Measurements from ENCODE around the gene USH1C. TPM values are rescaled to one million over a fixed set of nuclear protein-coding genes. Genes with fewer than 3 reads are reported as not detected.

The USH1C gene
- total and polyA plus RNA-seq, 10 donors: 0.12 TPM; not detected in 9

DNA sequence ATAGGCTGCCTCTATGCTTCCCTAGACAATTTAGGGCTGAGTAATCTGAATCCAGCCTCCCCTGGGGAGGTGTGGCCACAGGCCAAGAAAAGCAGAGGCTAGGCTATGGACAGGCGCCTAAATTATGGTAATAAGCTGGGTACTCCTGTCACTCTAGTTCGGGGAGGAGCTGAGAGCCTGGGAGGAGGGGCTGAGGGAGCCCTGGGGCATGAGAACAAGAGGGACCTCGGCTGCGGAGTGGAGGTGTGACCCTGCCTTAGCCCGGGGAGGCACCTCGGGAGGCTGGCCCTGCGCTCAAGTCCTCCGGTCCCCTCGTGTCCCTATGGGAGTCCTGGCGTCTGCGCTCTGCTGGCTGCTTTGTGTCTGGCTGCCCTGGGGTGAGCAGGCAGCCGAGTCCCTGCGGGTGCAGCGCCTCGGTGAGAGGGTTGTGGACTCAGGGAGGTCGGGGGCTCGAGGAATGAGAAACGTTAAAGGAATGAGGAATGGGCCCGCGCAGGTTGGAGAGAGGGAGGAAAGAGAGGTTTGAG lies 2.9 kb upstream of the USH1C start, which contains the start of gene OTOG:
Gene OTOG, plus strand, starts transcription at position 209 of the 527 bp plus-strand sequence. Its CDS starts 114 bp downstream, at position 323.
- DNase-seq: no peak

DNA sequence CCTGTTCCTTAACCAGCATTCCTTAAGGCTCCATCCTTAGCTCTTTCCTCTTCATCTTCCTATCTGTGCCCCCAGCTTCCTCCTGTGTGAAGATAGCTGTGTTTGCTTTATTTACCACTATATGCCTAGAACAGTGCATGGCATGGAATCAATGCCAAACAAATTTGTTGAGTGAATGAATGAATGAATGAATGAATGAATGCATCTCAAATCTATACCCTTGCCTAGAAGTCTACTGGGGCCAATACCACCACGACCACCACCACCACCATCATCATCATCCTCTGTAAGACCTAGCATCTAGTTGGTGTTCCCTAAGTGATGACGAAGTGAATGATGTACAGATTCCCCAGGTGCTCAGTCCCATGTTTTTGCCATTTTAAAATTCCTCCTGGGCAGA lies 2.0 kb upstream of the USH1C start:
- Histone ChIP-seq H3K36me3 (no peaks in the 10 kb centered on the region), H3K9me3 (no peaks in the 10 kb centered on the region), H3K4me1 (peaks cover 0 to 7% (median 4%) of the 10 kb centered on the region in 6 donors), H3K4me3 (no peak overlapping the region), H3K27ac (no peak overlapping the region), H3K27me3 (replicated peaks in 1 of 7) (peaks cover 0 to 70% (median 25%) of the 10 kb centered on the region in 7 donors)
- no peak for DNase-seq
- TF ChIP-seq, protein P1, sequence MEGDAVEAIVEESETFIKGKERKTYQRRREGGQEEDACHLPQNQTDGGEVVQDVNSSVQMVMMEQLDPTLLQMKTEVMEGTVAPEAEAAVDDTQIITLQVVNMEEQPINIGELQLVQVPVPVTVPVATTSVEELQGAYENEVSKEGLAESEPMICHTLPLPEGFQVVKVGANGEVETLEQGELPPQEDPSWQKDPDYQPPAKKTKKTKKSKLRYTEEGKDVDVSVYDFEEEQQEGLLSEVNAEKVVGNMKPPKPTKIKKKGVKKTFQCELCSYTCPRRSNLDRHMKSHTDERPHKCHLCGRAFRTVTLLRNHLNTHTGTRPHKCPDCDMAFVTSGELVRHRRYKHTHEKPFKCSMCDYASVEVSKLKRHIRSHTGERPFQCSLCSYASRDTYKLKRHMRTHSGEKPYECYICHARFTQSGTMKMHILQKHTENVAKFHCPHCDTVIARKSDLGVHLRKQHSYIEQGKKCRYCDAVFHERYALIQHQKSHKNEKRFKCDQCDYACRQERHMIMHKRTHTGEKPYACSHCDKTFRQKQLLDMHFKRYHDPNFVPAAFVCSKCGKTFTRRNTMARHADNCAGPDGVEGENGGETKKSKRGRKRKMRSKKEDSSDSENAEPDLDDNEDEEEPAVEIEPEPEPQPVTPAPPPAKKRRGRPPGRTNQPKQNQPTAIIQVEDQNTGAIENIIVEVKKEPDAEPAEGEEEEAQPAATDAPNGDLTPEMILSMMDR (IDR thresholded peaks at IDR 0.05 in 8 of 11, conservative IDR thresholded peaks at IDR 0.05 in 3 of 11): no peak
- TF ChIP-seq POLR2A (IDR thresholded peaks at IDR 0.05) (no peak), POLR2AphosphoS5 (IDR thresholded peaks at IDR 0.05) (no peak)
- intact Hi-C loops (cut with DNase I; ENCODE audit: low total_unique reads): no loop called here
- 74 to 89% (median 80%) methylated on average over 2 of the region's 2 CpGs for WGBS, 5 donors

More for the DNA sequence above, 2.9 kb upstream of the USH1C start, which contains the start of gene OTOG:
- H3K27ac ChIP-seq: no peak within 1 kb of the TSS
- TF ChIP-seq POLR2AphosphoS5 (IDR thresholded peaks at IDR 0.05) (no peak), POLR2A (IDR thresholded peaks at IDR 0.05) (no peak)
- TF ChIP-seq, protein P1 (IDR thresholded peaks at IDR 0.05 in 8 of 11, conservative IDR thresholded peaks at IDR 0.05 in 3 of 11): no peak
- H3K9me3 ChIP-seq: no peaks in the 10 kb centered on the region
- H3K27me3 ChIP-seq (replicated peaks in 1 of 7): peaks cover 0 to 70% (median 25%) of the 10 kb centered on the region in 7 donors
- H3K4me3 ChIP-seq: no peak within 1 kb of the TSS
- H3K4me1 ChIP-seq: peaks cover 0 to 7% (median 4%) of the 10 kb centered on the region in 6 donors
- 13 to 18% (median 17%) methylated on average over 12 to 20 of the region's 20 CpGs for WGBS, 5 donors
- intact Hi-C loops (cut with DNase I; ENCODE audit: low total_unique reads): no loop called here
- no peaks in the 10 kb centered on the region for H3K36me3 ChIP-seq

GRCh38 chr11:17543574-17544180 lies 539 bp downstream of the USH1C start:
- no peak overlapping the region for H3K27ac ChIP-seq
- TF ChIP-seq POLR2A (IDR thresholded peaks at IDR 0.05): no peak
- TF ChIP-seq POLR2AphosphoS5 (IDR thresholded peaks at IDR 0.05): no peak
- TF ChIP-seq, protein P1 (IDR thresholded peaks at IDR 0.05 in 8 of 11, conservative IDR thresholded peaks at IDR 0.05 in 3 of 11): no peak
- no peaks in the 10 kb centered on the region for H3K9me3 ChIP-seq
- H3K4me1 ChIP-seq: peaks cover 0 to 7% (median 4%) of the 10 kb centered on the region in 6 donors
- intact Hi-C loops (cut with DNase I; ENCODE audit: low total_unique reads): no loop called here
- no peaks in the 10 kb centered on the region for H3K36me3 ChIP-seq
- peak overlapping the region in 2 of 8 donors; percentile 1 to 32 for H3K4me3 ChIP-seq
- DNase-seq: peak; percentile 66
- 27 to 65% (median 42%) methylated on average over 8 to 17 of the region's 17 CpGs for WGBS, 5 donors
- H3K27me3 ChIP-seq (replicated peaks in 1 of 7): peaks cover 0 to 61% (median 25%) of the 10 kb centered on the region in 7 donors

GRCh38 chr11:17543041-17543440 lies 1.2 kb downstream of the USH1C start:
- WGBS, 5 donors: 83 to 95% (median 92%) methylated on average over 2 of the region's 2 CpGs
- Histone ChIP-seq H3K27ac (no peak overlapping the region), H3K27me3 (replicated peaks in 1 of 7) (peaks cover 0 to 55% (median 25%) of the 10 kb centered on the region in 7 donors), H3K36me3 (no peaks in the 10 kb centered on the region), H3K4me1 (peaks cover 0 to 7% (median 4%) of the 10 kb centered on the region in 6 donors), H3K9me3 (no peaks in the 10 kb centered on the region), H3K4me3 (no peak overlapping the region)
- peak; percentile 47 for DNase-seq
- intact Hi-C loops (cut with DNase I; ENCODE audit: low total_unique reads): no loop called here
- no peak for TF ChIP-seq POLR2AphosphoS5 (IDR thresholded peaks at IDR 0.05)
- TF ChIP-seq POLR2A (IDR thresholded peaks at IDR 0.05): no peak
- TF ChIP-seq, protein P1 (IDR thresholded peaks at IDR 0.05 in 8 of 11, conservative IDR thresholded peaks at IDR 0.05 in 3 of 11): no peak

Data from spleen (tissue), 11 donors.